Neural cell (in vitro differentiated cells): ENCODE results near the gene PLS1. TPM values are rescaled to one million over a fixed set of nuclear protein-coding genes. Genes with fewer than 3 reads are reported as not detected.

Source experiments
- H2AFZ ChIP-seq: fragments of 200-600, 300-800 bp; sonication (generic), shearing (Covaris generic); 2 replicates; pipeline ENCODE4 v1.6.0; 2014; ENCODE audit warnings: low read depth, mild to moderate bottlenecking, antibody characterized with exemption, low read length, moderate library complexity
- H3F3A ChIP-seq: fragments of 200-600 bp; shearing (Covaris generic); 2 replicates; pipeline ENCODE4 v1.6.1; 2016; ENCODE audit warnings: mild to moderate bottlenecking, moderate library complexity, mixed read lengths, antibody characterized with exemption, low read length; ENCODE audit not compliant: insufficient read depth, poor library complexity, severe bottlenecking
- H3K27ac ChIP-seq: fragments of 200-600, 300-800 bp; sonication (generic), shearing (Covaris generic); 2 replicates; pipeline ENCODE4 v1.5.1; 2014; ENCODE audit warnings: mild to moderate bottlenecking, low read length, moderate library complexity
- H3K27me3 ChIP-seq: fragments of 300-800, 200-600 bp; sonication (generic), shearing (Covaris generic); 2 replicates; pipeline ENCODE4 v1.6.0; 2014; ENCODE audit warnings: mild to moderate bottlenecking, low read depth, low read length, moderate library complexity; ENCODE audit not compliant: insufficient read depth
- H3K36me3 ChIP-seq: fragments of 300-800, 200-600 bp; sonication (generic), shearing (Covaris generic); 2 replicates; pipeline ENCODE4 v1.5.1; 2014; ENCODE audit warnings: mild to moderate bottlenecking, antibody characterized with exemption, low read length, moderate library complexity; ENCODE audit not compliant: insufficient read depth
- H3K4me2 ChIP-seq: fragments of 300-800, 200-600 bp; sonication (generic), shearing (Covaris generic); 2 replicates; pipeline ENCODE4 v1.6.0; 2014; ENCODE audit warnings: mild to moderate bottlenecking, low read length
- H3K4me3 ChIP-seq: fragments of 300-800, 200-600 bp; sonication (generic), shearing (Covaris generic); 2 replicates; pipeline ENCODE4 v1.5.1; 2014; ENCODE audit warnings: mild to moderate bottlenecking, low read length, moderate library complexity
- H3K79me2 ChIP-seq: fragments of 200-600 bp; shearing (Covaris generic); replicated peaks from 2 replicates; pipeline ENCODE4 v1.6.0; 2014; ENCODE audit warnings: mild to moderate bottlenecking, low read length, moderate library complexity; ENCODE audit not compliant: insufficient read depth
- H3K9ac ChIP-seq: fragments of 300-800, 200-600 bp; sonication (generic), shearing (Covaris generic); 2 replicates; pipeline ENCODE4 v1.6.1; 2016; ENCODE audit warnings: mild to moderate bottlenecking, low read length, mixed read lengths
- H3K9me2 ChIP-seq: fragments of 200-600 bp; shearing (Covaris generic); 2 replicates; pipeline ENCODE4 v1.6.1; 2016; ENCODE audit warnings: mild to moderate bottlenecking, low read length, mixed read lengths; ENCODE audit not compliant: insufficient read depth
- H3K9me3 ChIP-seq: fragments of 200-600, 300-800 bp; sonication (generic), shearing (Covaris generic); 2 replicates; pipeline ENCODE4 v1.6.1; 2016; ENCODE audit warnings: mild to moderate bottlenecking, mixed run types, low read length, moderate library complexity, mixed read lengths
- H4K20me1 ChIP-seq: fragments of 200-600 bp; shearing (Covaris generic); 2 replicates; pipeline ENCODE4 v1.6.1; 2016; ENCODE audit warnings: mild to moderate bottlenecking, mixed run types; ENCODE audit not compliant: insufficient read depth
- EP300 ChIP-seq: fragments of 450-650 bp; conservative IDR thresholded peaks from 2 replicates; pipeline ENCODE4 v1.6.1; 2014; ENCODE audit warnings: antibody characterized with exemption, mild to moderate bottlenecking, moderate library complexity; ENCODE audit not compliant: poor library complexity, severe bottlenecking
- EZH2 ChIP-seq: fragments of 200-600, 300-800 bp; shearing (Covaris generic), sonication (generic); IDR thresholded peaks from 2 replicates; pipeline ENCODE4 v1.6.1; 2014; ENCODE audit warnings: antibody characterized with exemption, low read length, borderline replicate concordance, mild to moderate bottlenecking; ENCODE audit not compliant: insufficient read depth, poor library complexity, severe bottlenecking
- MXI1 ChIP-seq: fragments of 450-650 bp; conservative IDR thresholded peaks from 2 replicates; pipeline ENCODE4 v1.6.1; 2014; ENCODE audit warnings: antibody characterized with exemption, mild to moderate bottlenecking; ENCODE audit not compliant: poor library complexity, severe bottlenecking
- POLR2AphosphoS5 ChIP-seq: IDR thresholded peaks from 2 replicates; pipeline ENCODE4 v1.6.1; 2012
- RAD21 ChIP-seq: fragments of 450-650 bp; conservative IDR thresholded peaks from 2 replicates; pipeline ENCODE4 v1.6.1; 2014; ENCODE audit warnings: antibody characterized with exemption, mild to moderate bottlenecking, moderate library complexity
- SMC3 ChIP-seq: fragments of 450-650 bp; conservative IDR thresholded peaks from 2 replicates; pipeline ENCODE4 v1.6.1; 2014; ENCODE audit warnings: antibody characterized with exemption, mild to moderate bottlenecking, moderate library complexity; ENCODE audit not compliant: poor library complexity
- TAF1 ChIP-seq: IDR thresholded peaks from 2 replicates; pipeline ENCODE4 v1.6.1; 2012; ENCODE audit warnings: low read depth
- polyA plus RNA-seq: library from polyadenylated mRNA; depleted of rRNA; stranded (reverse); fragments of >200 nt; gene quantifications from 2 replicates; pipeline ENCODE4 v1.2.3, GENCODE V29; 2014
- TF ChIP-seq, protein P1 (sequence below): IDR thresholded peaks from 2 replicates; pipeline ENCODE4 v1.6.1; 2012; ENCODE audit warnings: borderline replicate concordance
- TF ChIP-seq, protein P2 (sequence below): fragments of 450-650 bp; IDR thresholded peaks from 2 replicates; pipeline ENCODE4 v1.5.1; 2014; ENCODE audit warnings: antibody characterized with exemption, mild to moderate bottlenecking, moderate library complexity; ENCODE audit not compliant: poor library complexity, severe bottlenecking

Gene PLS1
- polyA plus RNA-seq, 1 donor from 2014 or later = 0.31 TPM

DNA sequence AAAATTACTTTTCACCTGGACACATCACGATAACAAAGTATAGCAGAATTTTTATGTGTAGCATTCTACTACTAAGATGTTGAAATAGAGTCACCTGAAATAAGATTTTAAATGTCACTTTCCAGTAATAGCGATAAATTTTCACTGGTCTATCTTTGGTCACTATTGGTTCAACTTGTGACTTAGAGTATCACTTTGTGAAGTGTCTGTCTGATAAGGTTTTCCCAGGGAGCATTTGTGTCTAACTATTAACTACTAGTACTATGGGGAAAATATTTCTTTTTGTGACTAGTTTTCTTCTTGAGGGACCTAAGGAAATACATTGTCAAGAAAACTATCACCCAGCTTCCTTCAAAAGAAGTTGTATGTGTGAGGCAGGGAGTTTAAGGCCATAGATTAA, 138.6 kb downstream of the PLS1 start:
- Histone ChIP-seq H3K9me3 (no peaks in the 10 kb centered on the region), H3K36me3 (no peaks in the 10 kb centered on the region), H3F3A (no peaks in the 10 kb centered on the region), H3K4me3 (no peak overlapping the region), H2AFZ (no peak overlapping the region), H4K20me1 (no peaks in the 10 kb centered on the region), H3K27me3 (no peaks in the 10 kb centered on the region), H3K9me2 (no peaks in the 10 kb centered on the region), H3K79me2 (peaks cover 6% of the 10 kb centered on the region), H3K4me2 (no peak overlapping the region), H3K27ac (no peak overlapping the region), H3K9ac (no peak overlapping the region)
- TF ChIP-seq EZH2 (no peak), MXI1 (no peak), RAD21 (no peak), TAF1 (no peak), SMC3 (no peak), POLR2AphosphoS5 (no peak), EP300 (no peak)
- TF ChIP-seq, protein P1, sequence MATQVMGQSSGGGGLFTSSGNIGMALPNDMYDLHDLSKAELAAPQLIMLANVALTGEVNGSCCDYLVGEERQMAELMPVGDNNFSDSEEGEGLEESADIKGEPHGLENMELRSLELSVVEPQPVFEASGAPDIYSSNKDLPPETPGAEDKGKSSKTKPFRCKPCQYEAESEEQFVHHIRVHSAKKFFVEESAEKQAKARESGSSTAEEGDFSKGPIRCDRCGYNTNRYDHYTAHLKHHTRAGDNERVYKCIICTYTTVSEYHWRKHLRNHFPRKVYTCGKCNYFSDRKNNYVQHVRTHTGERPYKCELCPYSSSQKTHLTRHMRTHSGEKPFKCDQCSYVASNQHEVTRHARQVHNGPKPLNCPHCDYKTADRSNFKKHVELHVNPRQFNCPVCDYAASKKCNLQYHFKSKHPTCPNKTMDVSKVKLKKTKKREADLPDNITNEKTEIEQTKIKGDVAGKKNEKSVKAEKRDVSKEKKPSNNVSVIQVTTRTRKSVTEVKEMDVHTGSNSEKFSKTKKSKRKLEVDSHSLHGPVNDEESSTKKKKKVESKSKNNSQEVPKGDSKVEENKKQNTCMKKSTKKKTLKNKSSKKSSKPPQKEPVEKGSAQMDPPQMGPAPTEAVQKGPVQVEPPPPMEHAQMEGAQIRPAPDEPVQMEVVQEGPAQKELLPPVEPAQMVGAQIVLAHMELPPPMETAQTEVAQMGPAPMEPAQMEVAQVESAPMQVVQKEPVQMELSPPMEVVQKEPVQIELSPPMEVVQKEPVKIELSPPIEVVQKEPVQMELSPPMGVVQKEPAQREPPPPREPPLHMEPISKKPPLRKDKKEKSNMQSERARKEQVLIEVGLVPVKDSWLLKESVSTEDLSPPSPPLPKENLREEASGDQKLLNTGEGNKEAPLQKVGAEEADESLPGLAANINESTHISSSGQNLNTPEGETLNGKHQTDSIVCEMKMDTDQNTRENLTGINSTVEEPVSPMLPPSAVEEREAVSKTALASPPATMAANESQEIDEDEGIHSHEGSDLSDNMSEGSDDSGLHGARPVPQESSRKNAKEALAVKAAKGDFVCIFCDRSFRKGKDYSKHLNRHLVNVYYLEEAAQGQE = no peak
- TF ChIP-seq, protein P2, sequence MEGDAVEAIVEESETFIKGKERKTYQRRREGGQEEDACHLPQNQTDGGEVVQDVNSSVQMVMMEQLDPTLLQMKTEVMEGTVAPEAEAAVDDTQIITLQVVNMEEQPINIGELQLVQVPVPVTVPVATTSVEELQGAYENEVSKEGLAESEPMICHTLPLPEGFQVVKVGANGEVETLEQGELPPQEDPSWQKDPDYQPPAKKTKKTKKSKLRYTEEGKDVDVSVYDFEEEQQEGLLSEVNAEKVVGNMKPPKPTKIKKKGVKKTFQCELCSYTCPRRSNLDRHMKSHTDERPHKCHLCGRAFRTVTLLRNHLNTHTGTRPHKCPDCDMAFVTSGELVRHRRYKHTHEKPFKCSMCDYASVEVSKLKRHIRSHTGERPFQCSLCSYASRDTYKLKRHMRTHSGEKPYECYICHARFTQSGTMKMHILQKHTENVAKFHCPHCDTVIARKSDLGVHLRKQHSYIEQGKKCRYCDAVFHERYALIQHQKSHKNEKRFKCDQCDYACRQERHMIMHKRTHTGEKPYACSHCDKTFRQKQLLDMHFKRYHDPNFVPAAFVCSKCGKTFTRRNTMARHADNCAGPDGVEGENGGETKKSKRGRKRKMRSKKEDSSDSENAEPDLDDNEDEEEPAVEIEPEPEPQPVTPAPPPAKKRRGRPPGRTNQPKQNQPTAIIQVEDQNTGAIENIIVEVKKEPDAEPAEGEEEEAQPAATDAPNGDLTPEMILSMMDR = no peak

DNA sequence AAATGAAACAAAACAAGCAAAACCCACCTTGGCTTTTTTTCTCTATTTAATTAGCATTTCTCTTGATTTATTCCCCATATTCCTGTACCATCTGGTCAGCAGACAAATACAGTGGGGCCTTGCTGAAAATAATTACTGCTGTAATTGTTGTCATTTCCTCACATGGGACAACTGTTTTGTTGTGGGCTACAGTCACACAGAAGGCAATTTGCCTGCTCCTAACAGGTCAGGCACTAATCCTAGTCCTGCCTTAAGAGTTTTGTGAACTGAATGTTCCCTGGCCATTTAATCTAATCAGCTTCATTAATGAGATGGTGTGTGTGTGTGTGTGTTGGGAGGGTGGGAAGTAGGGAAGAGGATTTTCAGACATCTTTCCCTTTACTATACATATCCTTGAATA, 139.3 kb downstream of the PLS1 start:
- no peaks in the 10 kb centered on the region for H4K20me1 ChIP-seq
- no peaks in the 10 kb centered on the region for H3K36me3 ChIP-seq
- no peaks in the 10 kb centered on the region for H3K9me3 ChIP-seq
- H3K4me2 ChIP-seq = no peak overlapping the region
- H3K27ac ChIP-seq = no peak overlapping the region
- no peak overlapping the region for H2AFZ ChIP-seq
- peaks cover 6% of the 10 kb centered on the region for H3K79me2 ChIP-seq
- no peak overlapping the region for H3K9ac ChIP-seq
- no peaks in the 10 kb centered on the region for H3K9me2 ChIP-seq
- no peak for TF ChIP-seq EZH2
- H3F3A ChIP-seq = no peaks in the 10 kb centered on the region
- H3K27me3 ChIP-seq = no peaks in the 10 kb centered on the region
- no peak overlapping the region for H3K4me3 ChIP-seq

DNA sequence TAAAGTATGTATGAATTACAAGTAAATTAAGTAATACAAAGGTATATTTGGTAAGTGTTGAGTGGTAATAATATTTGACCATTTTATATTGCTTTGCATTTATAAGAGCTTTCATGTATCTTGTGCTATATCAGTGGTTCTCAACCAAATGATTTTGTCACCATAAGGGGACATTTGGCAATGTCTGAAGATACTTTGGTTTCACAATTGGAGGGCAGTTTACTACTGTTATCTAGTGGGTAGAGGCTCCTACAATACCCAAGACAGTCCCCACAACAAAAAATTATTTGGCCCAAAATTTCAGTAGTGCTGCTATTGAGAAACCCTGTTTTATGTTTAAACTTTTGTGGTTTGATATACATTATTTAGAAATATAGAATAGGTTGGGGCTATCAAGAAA, 142.2 kb downstream of the PLS1 start:
- Histone ChIP-seq H3K27me3 (no peaks in the 10 kb centered on the region), H3K9ac (no peak overlapping the region), H3K4me3 (no peak overlapping the region), H3K27ac (no peak overlapping the region), H3K9me3 (no peaks in the 10 kb centered on the region), H2AFZ (no peak overlapping the region), H3K36me3 (no peaks in the 10 kb centered on the region), H3K9me2 (no peaks in the 10 kb centered on the region), H4K20me1 (no peaks in the 10 kb centered on the region), H3K79me2 (no peaks in the 10 kb centered on the region), H3F3A (no peaks in the 10 kb centered on the region), H3K4me2 (no peak overlapping the region)
- TF ChIP-seq, protein P2 = no peak
- TF ChIP-seq MXI1 = no peak
